Cardiac atrium fibroblast (primary cell): ENCODE results near the gene CARHSP1. TPM values are rescaled to one million over a fixed set of nuclear protein-coding genes. Genes with fewer than 3 reads are reported as not detected.

ENCODE experiments used
- total RNA-seq: library from RNA; depleted of rRNA; stranded (reverse); fragments of >200 nt; gene quantifications from 2 replicates; pipeline ENCODE4 v1.2.3, GENCODE V29; 2015

Gene CARHSP1
- 244 and 275 TPM in 2 replicates for total RNA-seq

DNA sequence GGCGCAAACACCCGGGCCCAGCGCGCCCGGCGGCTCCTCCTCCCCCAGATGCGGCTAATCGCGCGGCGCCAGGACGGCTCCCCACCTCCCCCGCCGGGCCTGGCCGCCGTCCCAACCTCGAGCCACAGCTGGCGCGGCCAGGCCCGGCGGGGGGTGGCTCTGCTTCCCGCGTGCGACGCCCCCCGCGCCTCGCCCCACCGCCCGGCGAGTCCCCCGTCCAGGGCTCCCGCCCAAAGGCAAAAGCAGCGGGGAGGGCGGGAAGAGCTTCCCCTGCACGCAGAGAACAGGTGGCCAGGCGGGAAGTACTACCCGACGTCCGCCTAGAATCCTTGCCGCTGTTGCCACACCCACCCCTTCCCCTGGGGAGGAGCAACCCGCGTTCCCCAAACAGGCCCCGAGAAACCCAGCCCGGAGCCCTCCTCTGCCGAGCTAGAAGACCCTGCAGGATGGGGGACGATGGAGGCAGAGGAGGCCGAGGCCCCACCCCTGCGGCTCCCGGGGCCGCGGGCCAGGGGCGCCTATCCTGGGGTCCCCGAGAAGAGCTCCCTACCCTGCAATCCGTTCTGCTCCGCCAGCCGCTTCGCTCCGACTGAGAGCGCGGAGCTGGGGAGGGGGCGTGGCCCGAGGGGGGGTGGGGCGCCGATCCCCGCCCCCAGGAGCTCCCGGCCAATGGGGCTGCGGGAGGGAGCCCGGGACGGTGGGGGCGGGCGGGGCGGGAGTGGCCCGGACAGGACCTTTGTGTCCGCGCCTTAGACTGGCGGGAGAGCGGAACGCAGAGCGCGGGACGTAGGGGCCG is at the start of gene CARHSP1:
TSS of gene CARHSP1 (minus strand) at position 591 of the 796 bp plus-strand sequence. CDS start 9,678 bp downstream, outside the sequence.

DNA sequence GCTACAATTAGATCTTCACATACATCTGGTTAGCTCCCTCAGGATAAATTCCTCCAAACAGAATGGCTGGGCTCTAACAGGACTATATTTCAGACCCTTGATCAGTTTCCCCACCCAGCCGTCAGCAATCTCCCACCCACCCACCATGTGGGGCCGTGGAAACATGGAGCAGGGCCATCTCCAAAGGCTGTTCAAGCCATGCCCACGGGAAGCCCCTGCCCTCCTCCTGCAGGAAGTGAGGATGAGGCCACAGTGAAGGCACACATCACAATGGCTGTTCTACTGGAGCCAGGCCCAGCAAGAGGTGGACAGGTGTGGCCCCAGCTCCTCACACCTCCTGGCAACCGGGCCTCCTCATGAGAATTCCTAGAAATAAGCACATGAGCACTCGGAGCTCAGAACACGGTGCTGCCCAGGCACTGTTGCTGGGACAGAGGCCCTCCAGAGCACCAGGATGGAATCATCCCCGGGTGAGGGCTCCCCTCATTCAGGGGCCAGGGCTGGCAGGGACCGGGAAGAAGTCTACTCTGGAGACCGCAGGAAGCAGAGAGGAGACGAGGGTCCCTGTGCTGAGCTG is 13.3 kb upstream of the CARHSP1 start, which contains the start of gene LITAFD:
TSS of gene LITAFD (plus strand) at position 311 of the 577 bp plus-strand sequence. CDS start 2,005 bp downstream, outside the sequence.

Other genes with a start within 250 kb of the CARHSP1 start
- gene METTL22, start 247.3 kb downstream of the CARHSP1 start, total RNA-seq, result 21.2 and 26.9 TPM in 2 replicates
- gene ABAT, start 194.4 kb downstream of the CARHSP1 start, total RNA-seq, result 2.8 and 3.2 TPM in 2 replicates
- 2.7 and 5.2 TPM in 2 replicates for gene TMEM186, start 71.4 kb downstream of the CARHSP1 start, total RNA-seq
- 49.8 and 56.7 TPM in 2 replicates for gene PMM2, start 71.2 kb downstream of the CARHSP1 start, total RNA-seq
- gene LITAFD, start 13.3 kb upstream of the CARHSP1 start, total RNA-seq, result 2.5 TPM in 1 of 2 replicates, not detected in the other
- gene USP7, start 94.9 kb upstream of the CARHSP1 start, total RNA-seq, result 35.2 and 48.0 TPM in 2 replicates
- gene HAPSTR1, start 222.6 kb upstream of the CARHSP1 start, total RNA-seq, result 49.8 and 58.2 TPM in 2 replicates